ENCODE results near the gene CSMD2.

CSMD2 gene

DNA sequence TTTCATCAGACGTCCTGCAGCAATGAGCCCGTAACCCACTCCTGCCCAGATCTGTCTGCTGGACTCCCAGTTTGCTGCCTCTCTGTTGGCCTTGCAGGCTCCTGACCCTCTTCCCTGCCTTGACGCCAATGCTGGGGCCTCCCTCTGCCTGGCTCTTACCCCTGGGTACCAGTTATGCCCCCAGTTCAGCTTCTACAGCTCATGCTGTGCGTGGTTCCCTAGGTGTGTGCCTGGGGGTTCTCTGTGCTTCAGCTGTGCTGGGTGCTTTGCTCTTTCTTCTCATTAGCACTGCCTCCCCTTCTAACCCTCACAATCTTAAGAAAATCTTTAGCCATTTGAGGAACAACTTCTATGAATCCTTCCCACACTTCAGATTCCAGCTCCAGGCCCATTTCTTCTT is 541.2 kb downstream of the CSMD2 start:
- no peak for ATAC-seq
- no peak for TF ChIP-seq ZFP3 (CRISPR knock-in tag; IDR thresholded peaks at IDR 0.05)
- TF ChIP-seq, protein P1, sequence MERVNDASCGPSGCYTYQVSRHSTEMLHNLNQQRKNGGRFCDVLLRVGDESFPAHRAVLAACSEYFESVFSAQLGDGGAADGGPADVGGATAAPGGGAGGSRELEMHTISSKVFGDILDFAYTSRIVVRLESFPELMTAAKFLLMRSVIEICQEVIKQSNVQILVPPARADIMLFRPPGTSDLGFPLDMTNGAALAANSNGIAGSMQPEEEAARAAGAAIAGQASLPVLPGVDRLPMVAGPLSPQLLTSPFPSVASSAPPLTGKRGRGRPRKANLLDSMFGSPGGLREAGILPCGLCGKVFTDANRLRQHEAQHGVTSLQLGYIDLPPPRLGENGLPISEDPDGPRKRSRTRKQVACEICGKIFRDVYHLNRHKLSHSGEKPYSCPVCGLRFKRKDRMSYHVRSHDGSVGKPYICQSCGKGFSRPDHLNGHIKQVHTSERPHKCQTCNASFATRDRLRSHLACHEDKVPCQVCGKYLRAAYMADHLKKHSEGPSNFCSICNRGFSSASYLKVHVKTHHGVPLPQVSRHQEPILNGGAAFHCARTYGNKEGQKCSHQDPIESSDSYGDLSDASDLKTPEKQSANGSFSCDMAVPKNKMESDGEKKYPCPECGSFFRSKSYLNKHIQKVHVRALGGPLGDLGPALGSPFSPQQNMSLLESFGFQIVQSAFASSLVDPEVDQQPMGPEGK (CRISPR knock-in tag; IDR thresholded peaks at IDR 0.05; ENCODE audit: borderline replicate concordance), result no peak
- no peak for TF ChIP-seq ZNF70 (CRISPR knock-in tag; IDR thresholded peaks at IDR 0.05)
- no peak for TF ChIP-seq ESRRG (CRISPR knock-in tag; IDR thresholded peaks at IDR 0.05)
- no peak for TF ChIP-seq OSR1 (CRISPR knock-in tag; IDR thresholded peaks at IDR 0.05)
- no peak for TF ChIP-seq ZFP30 (CRISPR knock-in tag; IDR thresholded peaks at IDR 0.05)
- TF ChIP-seq CSRNP3 (CRISPR knock-in tag; IDR thresholded peaks at IDR 0.05), result no peak
- no peak for TF ChIP-seq TCF4 (CRISPR knock-in tag; IDR thresholded peaks at IDR 0.05; ENCODE audit: borderline replicate concordance)
- TF ChIP-seq CREB5 (CRISPR knock-in tag; IDR thresholded peaks at IDR 0.05; ENCODE audit: low read depth), result no peak
- no peak for TF ChIP-seq ISL1 (CRISPR knock-in tag; IDR thresholded peaks at IDR 0.05)
- no peak for TF ChIP-seq ARNTL (CRISPR knock-in tag; IDR thresholded peaks at IDR 0.05; ENCODE audit: borderline replicate concordance, low read depth)
- TF ChIP-seq, protein P2, sequence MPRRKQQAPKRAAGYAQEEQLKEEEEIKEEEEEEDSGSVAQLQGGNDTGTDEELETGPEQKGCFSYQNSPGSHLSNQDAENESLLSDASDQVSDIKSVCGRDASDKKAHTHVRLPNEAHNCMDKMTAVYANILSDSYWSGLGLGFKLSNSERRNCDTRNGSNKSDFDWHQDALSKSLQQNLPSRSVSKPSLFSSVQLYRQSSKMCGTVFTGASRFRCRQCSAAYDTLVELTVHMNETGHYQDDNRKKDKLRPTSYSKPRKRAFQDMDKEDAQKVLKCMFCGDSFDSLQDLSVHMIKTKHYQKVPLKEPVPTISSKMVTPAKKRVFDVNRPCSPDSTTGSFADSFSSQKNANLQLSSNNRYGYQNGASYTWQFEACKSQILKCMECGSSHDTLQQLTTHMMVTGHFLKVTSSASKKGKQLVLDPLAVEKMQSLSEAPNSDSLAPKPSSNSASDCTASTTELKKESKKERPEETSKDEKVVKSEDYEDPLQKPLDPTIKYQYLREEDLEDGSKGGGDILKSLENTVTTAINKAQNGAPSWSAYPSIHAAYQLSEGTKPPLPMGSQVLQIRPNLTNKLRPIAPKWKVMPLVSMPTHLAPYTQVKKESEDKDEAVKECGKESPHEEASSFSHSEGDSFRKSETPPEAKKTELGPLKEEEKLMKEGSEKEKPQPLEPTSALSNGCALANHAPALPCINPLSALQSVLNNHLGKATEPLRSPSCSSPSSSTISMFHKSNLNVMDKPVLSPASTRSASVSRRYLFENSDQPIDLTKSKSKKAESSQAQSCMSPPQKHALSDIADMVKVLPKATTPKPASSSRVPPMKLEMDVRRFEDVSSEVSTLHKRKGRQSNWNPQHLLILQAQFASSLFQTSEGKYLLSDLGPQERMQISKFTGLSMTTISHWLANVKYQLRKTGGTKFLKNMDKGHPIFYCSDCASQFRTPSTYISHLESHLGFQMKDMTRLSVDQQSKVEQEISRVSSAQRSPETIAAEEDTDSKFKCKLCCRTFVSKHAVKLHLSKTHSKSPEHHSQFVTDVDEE (CRISPR knock-in tag; IDR thresholded peaks at IDR 0.05), result no peak
- TF ChIP-seq BACH2 (CRISPR knock-in tag; IDR thresholded peaks at IDR 0.05; ENCODE audit: borderline replicate concordance), result no peak
- TF ChIP-seq TOX (CRISPR knock-in tag; IDR thresholded peaks at IDR 0.05; ENCODE audit: borderline replicate concordance), result no peak
- TF ChIP-seq SNAI2 (CRISPR knock-in tag; IDR thresholded peaks at IDR 0.05), result no peak
- TF ChIP-seq PPARA (CRISPR knock-in tag; IDR thresholded peaks at IDR 0.05; ENCODE audit: borderline replicate concordance), result no peak

- ATAC-seq, result no peak
Observed at GRCh38 chr1:33622757-33623156, 542.3 kb downstream of the CSMD2 start.

DNA sequence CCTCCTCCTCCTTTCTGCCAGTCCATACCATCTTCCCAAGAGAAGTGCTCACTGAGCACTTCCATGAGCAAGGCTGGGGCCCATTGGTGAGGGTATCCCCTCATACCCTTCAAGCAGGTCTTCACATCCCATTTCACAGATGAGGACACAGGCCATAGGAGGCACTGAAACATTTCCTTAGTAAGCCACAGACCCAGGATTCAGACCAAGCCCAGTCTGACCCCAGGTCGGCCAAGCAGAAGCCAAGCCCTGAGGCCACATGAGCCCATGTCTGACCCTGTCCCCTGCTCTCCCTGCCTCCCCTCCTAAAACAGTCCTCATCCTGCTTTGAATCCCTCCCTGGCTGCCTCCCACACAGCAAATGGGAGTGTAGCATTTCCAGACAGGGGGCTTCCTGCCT is 546.4 kb downstream of the CSMD2 start:
- no peak for ATAC-seq
- TF ChIP-seq, protein P2 (CRISPR knock-in tag; IDR thresholded peaks at IDR 0.05), result no peak
- TF ChIP-seq ZNF8 (CRISPR knock-in tag; IDR thresholded peaks at IDR 0.05) (no peak), ZNF70 (CRISPR knock-in tag; IDR thresholded peaks at IDR 0.05) (no peak), CREB5 (CRISPR knock-in tag; IDR thresholded peaks at IDR 0.05; ENCODE audit: low read depth) (no peak), ZC3H10 (CRISPR knock-in tag; IDR thresholded peaks at IDR 0.05) (no peak), OSR1 (CRISPR knock-in tag; IDR thresholded peaks at IDR 0.05) (no peak), PPARA (CRISPR knock-in tag; IDR thresholded peaks at IDR 0.05; ENCODE audit: borderline replicate concordance) (no peak), ZFP30 (CRISPR knock-in tag; IDR thresholded peaks at IDR 0.05) (no peak)

More at GRCh38 chr1:33622757-33623156, 542.3 kb downstream of the CSMD2 start:
- TF ChIP-seq BACH2 (CRISPR knock-in tag; IDR thresholded peaks at IDR 0.05; ENCODE audit: borderline replicate concordance), result no peak

All from SK-N-SH treated with all-trans-retinoic acid at 6 μM for 48 hours (cell line).